Activated B cell treated with CpG ODN at 0.5 μM for 24 hours (primary cell): ENCODE data around the gene HMOX1. TPM values are rescaled to one million over a fixed set of nuclear protein-coding genes. Genes with fewer than 3 reads are reported as not detected.
A peak's percentile ranks its signal among the peaks of the same experiment; 100 is the strongest.
"Not testable (repeated sequence)": the region's sequence is repeated elsewhere in the genome, so short reads cannot be mapped to it uniquely, and the experiment has no call there.

Experiments
- ATAC-seq: fragments of 200-7000 bp; cut with Tn5 transposase; one replicate; pipeline ENCODE4 v1.10.0; 2021; ENCODE audit warnings: low read depth, mild to moderate bottlenecking, moderate library complexity
- CTCF ChIA-PET: fragments of 350-600 bp; sonication (Branson Sonifier 250); formaldehyde crosslinking; loops from one replicate; lab custom pipeline; 2021; ENCODE audit warnings: antibody characterized with exemption; lab: Charles Lee
- POLR2A ChIA-PET: fragments of 350-600 bp; sonication (Branson Sonifier 250); formaldehyde crosslinking; loops from one replicate; lab custom pipeline; 2021; ENCODE audit warnings: antibody characterized with exemption; lab: Charles Lee
- DNase-seq: peaks from one replicate; pipeline ENCODE4 v3.0.0; 2022
- H3K27ac Mint-ChIP-seq: one replicate; pipeline ENCODE4 v1.8.0; 2020; ENCODE audit warnings: mixed read lengths
- H3K27me3 Mint-ChIP-seq: one replicate; pipeline ENCODE4 v1.8.0; 2021; ENCODE audit warnings: mixed read lengths
- H3K36me3 Mint-ChIP-seq: one replicate; pipeline ENCODE4 v1.8.0; 2021; ENCODE audit warnings: low read depth, mixed read lengths
- H3K4me1 Mint-ChIP-seq: one replicate; pipeline ENCODE4 v1.8.0; 2021; ENCODE audit warnings: mixed read lengths
- H3K4me3 Mint-ChIP-seq: one replicate; pipeline ENCODE4 v1.8.0; 2020; ENCODE audit warnings: mild to moderate bottlenecking, mixed read lengths
- H3K9me3 Mint-ChIP-seq: one replicate; pipeline ENCODE4 v1.8.0; 2020; ENCODE audit warnings: mixed read lengths
- CTCF ChIP-seq: fragments of 200-600 bp; IDR thresholded peaks from one replicate; pipeline ENCODE4 v1.8.0; 2022; ENCODE audit warnings: antibody characterized with exemption, mild to moderate bottlenecking
- intact Hi-C: fragments of 100-400 bp; cut with micrococcal nuclease; formaldehyde crosslinking; loops from one replicate; pipeline ENCODE4 v1.15.1; 2024
- total RNA-seq: library from RNA; stranded (reverse); gene quantifications from 2 replicates; pipeline ENCODE4 v1.2.3, GENCODE V29; 2022

HMOX1 gene
- total RNA-seq, 1 donor from 2014 or later, result 13.3 TPM

- ChIA-PET POLR2A (interaction anchor here (0.5 to 2.4 kb wide), 4 partner anchors 13 to 32 kb away, joined by 3 to 9 read pairs (median 7); no protein-coding TSS in a partner anchor), CTCF (interaction anchor here (1.1 to 2.6 kb wide), 2 partner anchors 17 to 41 kb away, joined by 5 to 8 read pairs; no protein-coding TSS in a partner anchor)
- Mint-ChIP-seq H3K27me3 (no peaks in the 10 kb centered on the region), H3K4me1 (peaks cover 41% of the 10 kb centered on the region), H3K27ac (peak overlapping the region; percentile 53), H3K4me3 (no peak overlapping the region), H3K36me3 (peaks cover 9% of the 10 kb centered on the region), H3K9me3 (no peaks in the 10 kb centered on the region)
- ATAC-seq, result no peak
- TF ChIP-seq CTCF, result no peak
- no peak for DNase-seq
- intact Hi-C loops, result no loop called here
Measured at GRCh38 chr22:35393116-35394010, 12.5 kb downstream of the HMOX1 start.

- ATAC-seq (no peak), DNase-seq (no peak)
- H3K9me3 Mint-ChIP-seq, result no peaks in the 10 kb centered on the region
- peak overlapping the region; percentile 53 for H3K27ac Mint-ChIP-seq
- POLR2A ChIA-PET, result no interaction called here
- TF ChIP-seq CTCF, result no peak
- H3K4me3 Mint-ChIP-seq, result no peak overlapping the region
- peaks cover 44% of the 10 kb centered on the region for H3K4me1 Mint-ChIP-seq
- H3K27me3 Mint-ChIP-seq, result no peaks in the 10 kb centered on the region
- H3K36me3 Mint-ChIP-seq, result peaks cover 7% of the 10 kb centered on the region
- intact Hi-C loops, result no loop called here
- CTCF ChIA-PET, result interaction anchor here (2.6 kb wide), 1 partner anchor 16 kb away, joined by 8 read pairs; no protein-coding TSS in a partner anchor
Measured at GRCh38 chr22:35394011-35394312, 13.1 kb downstream of the HMOX1 start.

- ChIA-PET POLR2A (interaction anchor here (0.6 to 4.0 kb wide), 3 partner anchors 15 to 23 kb away, joined by 4 to 39 read pairs (median 5); no protein-coding TSS in a partner anchor), CTCF (interaction anchor here (0.7 to 2.6 kb wide), 2 partner anchors 15 to 36 kb away, joined by 3 to 8 read pairs; no protein-coding TSS in a partner anchor)
- H3K27ac Mint-ChIP-seq, result no peak overlapping the region
- no peaks in the 10 kb centered on the region for H3K9me3 Mint-ChIP-seq
- TF ChIP-seq CTCF, result no peak
- H3K4me1 Mint-ChIP-seq, result peaks cover 55% of the 10 kb centered on the region
- intact Hi-C loops, result no loop called here
- peaks cover 12% of the 10 kb centered on the region for H3K36me3 Mint-ChIP-seq
- ATAC-seq, result no peak
- H3K4me3 Mint-ChIP-seq, result no peak overlapping the region
- no peak for DNase-seq
- H3K27me3 Mint-ChIP-seq, result no peaks in the 10 kb centered on the region
Measured at GRCh38 chr22:35394810-35395563, 14.1 kb downstream of the HMOX1 start.

- DNase-seq, H3K27me3 Mint-ChIP-seq, ATAC-seq, H3K9me3 Mint-ChIP-seq, intact Hi-C loops: not testable (repeated sequence)
- H3K4me3 Mint-ChIP-seq, result peak overlapping the region; percentile 20
- H3K27ac Mint-ChIP-seq, result peak overlapping the region; percentile 86
- ChIA-PET POLR2A (interaction anchor here (0.7 to 4.0 kb wide), 7 partner anchors 14 to 251 kb away, joined by 3 to 39 read pairs (median 10); partner anchors contain the start of genes APOL6 and HMOX1), CTCF (interaction anchor here (1.1 to 1.6 kb wide), 3 partner anchors 12 to 45 kb away, joined by 3 to 5 read pairs (median 4); no protein-coding TSS in a partner anchor)
- peaks cover 25% of the 10 kb centered on the region for H3K36me3 Mint-ChIP-seq
- peaks cover 67% of the 10 kb centered on the region for H3K4me1 Mint-ChIP-seq
Measured at GRCh38 chr22:35396622-35397021, 15.7 kb downstream of the HMOX1 start.

GRCh38 chr22:35397095-35397904, 16.4 kb downstream of the HMOX1 start:
- ChIA-PET CTCF (interaction anchor here (1.1 to 1.6 kb wide), 3 partner anchors 12 to 46 kb away, joined by 3 to 5 read pairs (median 4); no protein-coding TSS in a partner anchor), POLR2A (interaction anchor here (0.7 to 4.0 kb wide), 10 partner anchors 13 to 1668 kb away, joined by 3 to 39 read pairs (median 8); partner anchors contain the start of genes APOL6 and HMOX1)
- Mint-ChIP-seq H3K27ac (peak overlapping the region; percentile 86), H3K4me3 (peak overlapping the region; percentile 41), H3K4me1 (peaks cover 67% of the 10 kb centered on the region), H3K9me3 (no peaks in the 10 kb centered on the region), H3K27me3 (no peaks in the 10 kb centered on the region), H3K36me3 (peaks cover 29% of the 10 kb centered on the region)
- no peak for TF ChIP-seq CTCF
- DNase-seq, result no peak
- intact Hi-C loops, result no loop called here
- ATAC-seq, result no peak
